ENCODE measurements around the gene NUAK2.
"Not testable (repeated sequence)": the region's sequence is repeated elsewhere in the genome, so short reads cannot be mapped to it uniquely, and the experiment has no call there.

The NUAK2 gene

DNA sequence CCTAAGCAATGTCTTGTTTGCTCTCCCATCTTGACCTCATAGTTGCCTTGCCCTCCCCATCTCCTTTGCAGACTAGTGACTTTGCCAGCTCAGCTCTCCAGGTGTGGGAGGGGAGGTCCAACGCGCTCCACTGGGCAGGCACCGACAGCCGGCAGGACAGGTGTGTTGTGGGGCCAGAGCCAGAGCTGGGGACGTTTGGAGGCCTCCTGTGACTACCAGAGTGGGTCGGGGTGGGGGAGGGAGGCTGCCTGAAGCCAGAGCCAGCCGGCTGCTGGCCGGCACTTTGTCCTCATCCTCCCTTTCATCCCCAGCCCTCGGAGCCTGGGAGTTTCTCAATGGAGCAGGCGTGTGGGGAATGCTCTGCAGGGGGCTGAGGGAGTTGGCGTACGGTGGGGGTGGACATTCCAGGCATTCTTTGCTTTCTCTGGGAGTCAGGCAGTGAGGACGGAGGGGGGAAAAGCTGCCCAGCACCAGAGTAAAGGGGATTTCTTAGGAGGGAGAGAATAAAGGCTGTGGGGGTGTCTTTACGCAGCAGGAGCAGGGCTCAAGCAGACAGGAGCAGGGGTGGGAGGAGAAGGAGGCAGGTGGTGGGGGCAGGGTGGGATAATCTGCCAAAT, 20.2 kb downstream of the NUAK2 start:
- peak in 3 of 10 donors; percentile 21 to 85 (median 72) for DNase-seq

DNA sequence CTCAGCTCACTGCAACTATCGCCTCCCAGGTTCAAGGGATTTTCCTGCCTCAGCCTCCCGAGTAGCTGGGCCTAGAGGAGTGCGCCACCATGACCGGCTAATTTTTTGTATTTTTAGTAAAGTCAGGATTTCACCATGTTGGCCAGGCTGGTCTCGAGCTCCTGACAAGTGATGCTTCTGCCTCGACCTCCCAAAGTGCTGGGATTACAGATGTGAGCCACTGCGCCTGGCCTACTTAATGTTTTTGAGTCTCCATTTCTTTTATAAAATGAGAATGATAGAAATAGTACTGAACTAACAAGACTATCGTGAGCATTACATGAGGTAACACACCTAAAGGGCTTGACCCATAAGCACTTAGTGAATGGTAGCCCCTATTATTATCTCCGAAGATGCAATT, 21.4 kb downstream of the NUAK2 start:
- intact Hi-C loops (cut with DNase I), result no loop called here
- DNase-seq, result no peak

More for the DNA sequence above, 20.2 kb downstream of the NUAK2 start:
- intact Hi-C loops (cut with DNase I), result no loop called here

DNA sequence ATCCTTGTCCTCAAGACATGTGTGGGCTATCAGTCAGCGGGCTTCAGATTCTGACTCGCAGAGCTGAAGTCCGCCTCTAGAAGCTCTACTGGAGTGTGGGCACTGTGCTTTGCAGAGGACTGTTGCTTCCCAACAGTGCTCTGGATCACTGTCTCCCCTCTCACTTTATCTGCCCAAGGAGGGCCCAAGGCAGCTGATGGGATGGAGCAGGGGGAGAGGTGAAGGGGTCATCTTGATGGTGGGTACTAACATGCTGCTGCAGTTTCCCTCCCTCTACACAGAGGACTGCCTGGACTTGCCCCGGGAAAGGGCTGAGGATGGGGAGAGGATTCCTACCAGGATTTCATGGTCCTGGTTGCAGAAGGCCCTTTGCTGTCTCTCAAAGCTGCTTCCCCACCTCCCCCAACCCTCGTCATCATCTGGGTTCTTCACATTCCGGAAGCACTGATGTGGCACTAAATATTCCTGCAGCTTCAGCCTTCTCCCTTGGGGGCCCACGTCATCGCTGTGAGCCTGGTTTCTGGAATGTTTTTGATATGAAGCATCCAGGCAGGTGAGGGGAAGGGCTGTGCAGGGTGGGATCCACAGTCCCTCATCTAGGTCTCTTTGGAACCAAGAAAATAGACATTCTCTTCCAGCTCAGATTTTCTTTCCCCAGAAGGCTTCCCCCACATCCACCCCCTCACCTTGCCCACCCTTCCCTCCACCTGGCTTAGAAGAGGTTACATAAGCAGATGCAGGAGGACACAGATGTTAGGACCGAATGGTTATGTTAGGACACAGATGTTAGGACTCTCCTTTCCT, 23.2 kb downstream of the NUAK2 start:
- intact Hi-C loops (cut with DNase I), result no loop called here
- no peak for DNase-seq

DNA sequence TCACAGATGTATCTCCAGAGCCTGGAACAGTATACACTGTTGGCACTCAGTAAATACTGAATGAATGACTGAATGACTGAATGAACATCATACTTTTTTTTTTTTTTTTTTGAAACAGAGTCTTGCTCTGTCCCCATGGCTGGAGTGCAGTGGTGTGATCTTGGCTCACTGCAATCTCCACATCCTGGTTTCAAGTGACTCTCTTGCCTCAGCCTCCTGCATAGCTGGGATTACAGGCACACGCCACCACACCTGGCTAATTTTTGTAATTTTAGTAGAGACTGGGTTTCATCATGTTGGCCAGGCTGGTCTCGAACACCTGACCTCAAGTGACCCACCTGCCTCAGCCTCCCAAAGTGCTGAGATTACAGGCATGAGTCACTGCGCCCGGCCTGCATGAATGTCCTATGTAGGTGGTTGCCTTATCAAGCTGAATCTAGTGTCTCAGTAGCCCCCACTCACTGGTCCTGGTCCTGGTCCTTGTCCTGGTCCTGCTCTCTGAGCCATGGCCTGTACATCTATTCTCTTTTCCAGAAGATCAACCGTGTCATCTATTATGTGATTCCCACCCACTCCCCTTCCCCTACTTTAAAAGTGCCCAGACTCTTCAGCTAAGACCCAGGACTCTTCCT, 23.9 kb downstream of the NUAK2 start:
- DNase-seq; intact Hi-C loops (cut with DNase I): not testable (repeated sequence)

DNA sequence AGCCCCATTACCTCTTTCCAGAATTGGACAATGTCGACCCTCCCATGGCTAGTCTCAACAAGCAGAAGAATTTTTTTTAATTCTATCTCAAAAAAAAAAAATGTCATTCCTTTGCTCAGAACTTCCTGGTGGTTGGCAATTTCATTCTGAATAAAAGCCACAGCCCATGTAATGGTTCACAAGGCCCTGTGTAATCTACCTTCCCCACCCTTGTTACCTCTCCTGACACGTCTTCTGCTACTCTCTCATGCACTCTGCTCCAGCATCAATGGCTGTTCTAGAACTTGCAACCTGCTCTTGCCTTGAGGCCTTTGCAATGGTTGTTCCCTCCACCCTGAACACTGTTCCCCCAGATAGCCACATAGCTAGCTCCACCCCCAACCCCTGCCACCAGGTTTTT, 25.4 kb downstream of the NUAK2 start:
- no peak for DNase-seq
- intact Hi-C loops (cut with DNase I), result no loop called here

DNA sequence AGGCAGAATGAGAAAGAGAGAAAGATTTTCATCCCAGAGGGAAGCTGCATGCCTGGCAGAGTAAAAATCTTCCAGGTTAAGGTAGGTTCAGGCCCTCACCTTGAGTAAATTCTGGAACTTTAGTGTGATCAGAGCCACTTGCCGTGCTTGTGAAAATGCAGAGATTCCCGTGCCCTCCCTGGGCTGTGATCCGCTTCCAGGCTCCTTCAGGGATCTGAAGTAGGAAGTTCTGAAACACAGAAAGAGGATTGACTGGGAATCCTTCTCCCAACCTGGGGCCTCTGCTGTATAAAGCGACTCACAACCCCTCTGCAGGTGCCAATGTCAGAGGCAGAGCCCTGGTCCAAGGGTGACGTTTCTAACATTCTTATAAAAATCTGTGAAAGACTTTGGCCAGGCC, 26.6 kb downstream of the NUAK2 start:
- intact Hi-C loops (cut with DNase I), result no loop called here
- DNase-seq, result no peak

DNA sequence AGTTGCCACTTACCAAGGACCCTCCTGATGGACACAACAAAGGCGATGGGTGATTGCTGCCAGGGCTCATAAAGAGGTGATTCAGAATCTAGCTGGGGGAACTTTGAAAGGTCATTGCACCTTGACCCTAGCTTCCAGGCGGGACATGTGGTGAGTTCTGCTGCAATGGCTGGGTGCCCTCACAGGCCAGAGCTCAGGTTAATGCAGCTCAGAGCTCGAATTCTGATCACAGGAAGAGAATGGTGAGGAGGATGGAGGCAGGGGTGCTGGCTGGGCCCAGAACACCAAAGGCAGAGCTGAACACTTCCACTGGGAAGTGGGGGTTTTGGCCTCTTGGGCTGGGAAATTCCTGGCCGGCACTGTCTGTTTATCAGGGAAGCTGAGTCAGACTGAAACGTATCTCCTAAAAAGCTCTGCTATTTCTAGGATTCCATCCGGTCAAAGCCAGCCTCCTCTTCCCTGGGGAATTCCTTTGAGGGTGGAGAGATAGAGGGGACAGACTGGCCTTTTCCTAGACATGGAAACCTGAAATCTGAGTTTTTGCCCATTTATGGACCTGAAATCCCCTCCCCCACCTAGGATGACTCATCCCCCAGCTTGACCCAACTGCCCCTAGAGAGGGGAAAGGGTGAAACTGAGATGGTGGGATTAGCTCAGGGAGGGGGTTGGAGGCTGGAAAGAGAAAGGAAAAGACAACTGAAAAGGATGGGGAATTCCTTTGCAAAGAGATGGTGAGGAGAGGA, 27.2 kb downstream of the NUAK2 start:
- intact Hi-C loops (cut with DNase I), result no loop called here
- no peak for DNase-seq

DNA sequence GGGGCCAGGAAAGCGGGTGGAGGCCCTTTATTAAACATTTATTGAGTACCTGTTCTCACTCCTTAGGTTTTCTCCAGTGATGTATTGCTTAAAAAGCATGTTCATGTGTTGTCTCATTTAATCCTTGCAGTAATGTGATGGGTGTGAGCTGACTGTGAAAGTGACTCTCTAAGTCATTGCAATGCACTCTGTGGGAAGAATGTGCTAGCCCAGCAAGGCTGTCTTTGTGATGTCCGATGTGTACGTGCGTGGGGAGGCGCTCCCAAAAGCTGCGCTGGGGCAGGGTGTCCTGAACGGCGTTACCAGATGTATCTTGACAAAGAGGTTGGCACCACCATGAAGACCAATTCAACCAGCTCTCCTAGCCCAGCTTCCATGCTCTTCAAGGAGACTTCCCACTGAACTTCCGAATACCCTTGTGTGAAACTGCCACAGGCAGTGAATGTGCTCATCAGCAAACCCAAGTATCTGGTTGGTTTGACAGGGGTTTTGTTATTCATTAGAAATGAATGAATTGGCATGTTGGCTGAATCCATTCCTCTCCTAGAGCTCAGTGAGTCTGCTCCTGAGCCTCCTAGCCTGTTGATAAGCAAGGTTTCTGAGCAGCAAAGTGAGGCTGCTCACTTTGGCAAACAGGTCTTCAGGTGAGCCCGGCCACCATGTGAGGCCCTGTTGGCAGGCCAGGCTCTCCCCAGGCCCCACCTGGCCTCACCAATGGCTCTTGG, 28.0 kb downstream of the NUAK2 start:
- no peak for DNase-seq
- intact Hi-C loops (cut with DNase I), result no loop called here

DNA sequence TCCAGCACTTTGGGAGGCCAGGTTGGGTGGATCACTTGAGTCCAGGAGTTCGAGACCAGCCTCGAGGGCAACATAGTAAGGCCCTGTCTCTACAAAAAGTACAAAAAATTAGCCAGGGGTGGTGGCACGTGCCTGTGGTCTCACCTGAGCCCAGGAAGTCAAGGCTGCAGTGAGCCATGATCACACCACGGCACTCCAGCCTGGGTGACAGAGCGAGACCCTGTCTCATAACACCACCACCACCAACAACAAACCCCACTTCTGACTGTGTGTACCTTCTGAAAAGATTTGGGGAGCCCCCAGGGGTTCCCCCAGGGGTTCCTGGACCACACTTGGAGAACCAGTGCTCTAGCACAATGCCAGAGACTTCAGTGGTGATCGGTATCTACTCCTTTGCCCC, 29.9 kb downstream of the NUAK2 start:
- intact Hi-C loops (cut with DNase I), result no loop called here
- DNase-seq, result no peak

DNA sequence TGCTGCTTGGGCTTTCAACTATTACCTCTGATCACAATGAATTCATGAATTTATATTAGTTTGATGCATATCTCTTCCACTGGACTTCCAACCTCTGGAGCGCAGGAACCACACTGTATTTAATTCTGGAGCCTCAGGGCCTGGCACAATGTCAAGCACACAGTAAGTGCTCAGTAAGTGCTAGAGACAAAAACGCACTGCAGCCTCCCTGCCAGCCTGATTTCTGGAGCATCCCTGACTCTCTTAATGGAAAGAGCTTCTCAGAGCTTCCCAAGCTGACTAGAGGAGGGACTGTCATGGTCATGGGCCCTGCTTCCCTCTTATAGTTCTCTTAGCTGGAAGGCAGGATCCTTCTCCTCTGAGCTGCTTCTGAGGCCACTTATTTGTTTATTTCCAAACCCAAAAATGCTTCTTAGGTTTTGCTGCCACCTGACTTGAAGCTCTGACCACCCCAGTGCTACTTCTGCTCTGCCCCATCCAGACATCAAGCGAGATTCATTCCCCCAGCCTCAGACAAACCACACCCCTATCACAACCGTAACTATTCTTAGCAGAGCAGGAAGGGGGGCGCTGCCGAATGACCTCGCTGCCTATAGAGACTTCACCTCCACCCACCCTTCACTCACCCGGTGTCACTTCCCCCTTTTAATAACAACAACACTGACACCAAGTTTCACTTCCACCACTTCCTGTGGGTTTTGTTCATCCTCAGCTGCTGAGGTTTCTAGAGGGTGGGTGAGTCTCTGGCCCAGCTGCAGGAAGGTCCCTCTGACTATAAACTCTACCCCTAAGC, 33.6 kb downstream of the NUAK2 start:
- peak in 1 of 10 donors; percentile 59 for DNase-seq

DNA sequence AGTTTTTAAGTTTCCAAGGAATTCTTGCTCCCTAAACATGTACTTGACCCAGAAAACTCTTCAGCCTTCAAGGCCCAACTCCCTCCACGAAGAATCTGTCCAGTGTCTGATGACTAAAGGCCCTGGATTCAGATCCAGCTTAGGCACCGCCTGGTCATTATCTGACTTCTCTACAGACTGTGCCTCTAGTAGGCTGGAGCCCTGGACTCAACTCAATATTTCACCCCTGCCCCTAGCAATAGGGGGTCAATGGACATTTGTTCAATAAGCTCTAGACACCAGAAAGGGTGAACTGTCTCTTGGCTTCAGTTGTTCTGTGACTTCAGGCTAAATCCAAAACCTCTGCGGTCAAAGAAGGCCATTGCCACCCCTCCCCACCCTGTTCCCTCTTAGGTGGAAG, 34.5 kb downstream of the NUAK2 start:
- DNase-seq, result no peak
- intact Hi-C loops (cut with DNase I), result no loop called here

More for the DNA sequence above, 33.6 kb downstream of the NUAK2 start:
- intact Hi-C loops (cut with DNase I), result no loop called here

DNA sequence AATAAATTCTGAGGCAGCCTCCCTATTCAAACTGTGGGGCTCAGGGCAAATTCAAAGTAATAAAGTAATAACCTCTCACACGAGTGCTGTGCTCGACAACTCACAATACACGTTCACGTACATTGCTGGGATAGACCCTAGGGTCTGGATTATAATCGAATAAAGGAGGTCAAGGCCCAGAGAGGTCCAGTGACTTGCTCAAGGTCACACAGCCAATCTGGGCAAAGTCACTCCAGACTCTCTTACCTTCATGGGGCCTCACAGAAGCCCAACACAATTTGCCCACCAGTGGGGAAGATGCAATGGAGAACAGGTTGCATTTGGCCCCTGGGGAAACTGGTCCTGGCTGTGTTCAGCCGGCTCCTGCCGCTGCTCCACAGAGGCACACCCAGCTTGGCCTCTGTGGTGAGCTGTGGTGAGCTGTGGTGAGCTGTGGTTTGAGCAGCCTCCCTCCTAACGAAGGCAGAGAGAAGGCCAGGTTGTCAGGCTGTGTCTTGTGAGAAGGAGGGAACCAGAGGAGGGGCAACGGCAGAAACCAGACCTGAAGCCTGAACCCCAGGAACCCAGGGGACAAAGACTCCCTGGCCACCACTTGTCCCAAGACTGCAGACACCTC, 35.1 kb downstream of the NUAK2 start:
- intact Hi-C loops (cut with DNase I), result no loop called here
- DNase-seq, result peak in 1 of 10 donors; percentile 6

DNA sequence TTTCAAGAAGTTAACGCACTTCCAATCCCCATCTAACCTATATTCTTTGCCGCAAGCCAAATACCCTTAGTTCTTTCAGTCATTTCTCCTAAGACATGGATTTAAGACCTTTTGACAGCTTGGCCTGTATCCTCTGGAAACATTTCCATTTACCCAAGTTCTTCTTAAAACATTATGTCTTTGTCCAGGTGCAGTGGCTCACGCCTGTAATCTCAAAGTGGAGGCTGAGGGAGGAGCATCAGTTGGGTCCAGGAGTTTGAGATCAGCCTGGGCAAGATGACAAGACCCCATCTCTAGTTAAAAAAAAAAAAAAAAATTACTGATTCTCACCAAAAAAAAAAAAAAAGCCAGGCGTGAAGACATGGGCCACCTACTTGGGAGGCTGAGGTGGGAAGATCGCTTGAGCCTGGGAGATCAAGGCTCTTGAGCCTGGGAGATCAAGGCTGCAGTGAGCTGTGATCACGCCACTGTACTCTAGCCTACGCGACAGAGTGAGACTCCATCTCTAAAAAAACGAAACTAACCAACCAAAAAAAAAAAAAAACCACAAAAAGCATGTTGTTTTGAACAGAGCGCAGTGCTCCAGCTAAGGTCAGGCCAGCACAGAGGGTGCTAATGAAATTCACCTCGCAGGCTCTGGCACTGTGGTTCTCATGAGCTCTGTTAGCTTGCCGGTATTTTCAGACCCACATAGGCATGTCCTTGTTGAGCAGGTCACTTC, 36.0 kb downstream of the NUAK2 start:
- no peak for DNase-seq
- intact Hi-C loops (cut with DNase I), result no loop called here

DNA sequence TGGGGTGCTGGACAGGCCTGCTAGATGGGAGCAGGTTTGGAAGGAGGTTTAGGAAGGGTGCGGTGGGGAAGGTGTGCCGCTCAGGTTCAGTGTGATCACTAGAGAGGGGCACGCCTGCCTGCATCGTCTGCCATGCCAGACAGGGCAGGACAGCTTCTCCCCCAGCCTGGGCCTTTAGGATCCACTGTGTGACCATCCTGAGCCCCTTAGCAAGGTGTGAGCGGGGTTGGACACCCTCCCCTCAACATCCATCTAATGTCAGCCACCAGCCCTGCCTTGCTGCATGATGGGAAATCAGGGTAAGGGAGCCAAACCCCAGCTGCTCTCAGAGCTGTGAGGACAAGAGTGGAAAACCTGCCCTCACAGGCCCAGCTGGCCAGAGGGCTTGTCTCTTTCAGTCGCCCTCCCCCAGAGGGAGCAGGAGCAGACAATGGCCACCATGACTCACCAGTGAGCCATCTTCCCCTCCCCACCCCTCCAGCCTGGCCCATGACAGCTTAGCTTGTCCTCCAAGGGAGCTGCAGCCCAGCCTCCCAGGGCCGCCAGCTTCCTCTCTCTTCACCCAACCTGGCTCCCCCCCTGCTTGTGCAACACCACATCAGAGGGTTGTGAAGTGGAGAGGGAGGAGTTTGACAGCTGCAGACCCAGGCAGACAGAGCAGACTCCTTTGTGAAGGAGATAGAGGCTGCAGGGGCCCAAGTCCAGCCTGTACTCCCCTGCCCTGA, 37.0 kb downstream of the NUAK2 start:
- intact Hi-C loops (cut with DNase I), result no loop called here
- DNase-seq, result peak; percentile 70 to 98 (median 87)

DNA sequence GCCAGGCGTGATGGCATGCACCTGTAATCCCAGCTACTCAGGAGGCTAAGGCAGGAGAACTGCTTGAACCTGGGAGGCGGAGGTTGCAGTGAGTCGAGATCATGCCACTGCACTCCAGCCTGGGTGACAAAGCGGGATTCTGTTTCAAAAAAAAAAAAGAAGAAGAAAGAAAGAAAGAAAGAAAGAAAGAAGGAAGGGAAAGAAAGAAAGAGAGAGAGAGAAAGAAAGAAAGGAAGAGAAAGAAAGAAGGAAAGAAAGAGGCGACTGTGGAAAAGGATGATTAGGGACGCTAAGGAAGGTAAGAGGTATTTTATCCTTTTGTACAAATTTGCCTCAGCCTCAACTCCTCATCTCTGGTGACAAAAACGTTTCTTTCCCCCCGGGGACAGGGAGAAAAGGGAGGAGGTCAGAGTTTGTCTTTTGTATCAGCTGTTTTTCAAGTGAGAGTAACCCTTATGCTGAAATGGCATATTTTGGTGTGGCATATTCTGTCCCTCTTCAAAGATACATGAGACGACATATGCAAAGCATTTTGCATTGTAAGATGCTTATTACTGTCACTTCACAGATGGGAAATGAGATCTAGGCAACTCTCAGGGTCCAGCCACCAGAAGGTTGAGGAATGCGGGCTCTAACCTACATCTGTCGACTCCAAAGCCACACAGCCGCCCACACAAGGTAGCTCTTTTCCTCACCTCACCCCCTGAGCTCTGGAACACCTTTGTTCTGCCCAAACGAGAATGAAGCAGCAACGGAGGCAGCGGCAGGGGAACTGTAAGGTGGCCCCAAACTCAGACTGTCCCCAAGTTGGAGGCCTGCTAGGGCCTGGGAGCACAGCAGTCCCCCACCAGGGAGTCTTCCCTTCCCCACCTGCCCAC, 38.0 kb downstream of the NUAK2 start:
- DNase-seq, result no peak
- intact Hi-C loops (cut with DNase I), result no loop called here

DNA sequence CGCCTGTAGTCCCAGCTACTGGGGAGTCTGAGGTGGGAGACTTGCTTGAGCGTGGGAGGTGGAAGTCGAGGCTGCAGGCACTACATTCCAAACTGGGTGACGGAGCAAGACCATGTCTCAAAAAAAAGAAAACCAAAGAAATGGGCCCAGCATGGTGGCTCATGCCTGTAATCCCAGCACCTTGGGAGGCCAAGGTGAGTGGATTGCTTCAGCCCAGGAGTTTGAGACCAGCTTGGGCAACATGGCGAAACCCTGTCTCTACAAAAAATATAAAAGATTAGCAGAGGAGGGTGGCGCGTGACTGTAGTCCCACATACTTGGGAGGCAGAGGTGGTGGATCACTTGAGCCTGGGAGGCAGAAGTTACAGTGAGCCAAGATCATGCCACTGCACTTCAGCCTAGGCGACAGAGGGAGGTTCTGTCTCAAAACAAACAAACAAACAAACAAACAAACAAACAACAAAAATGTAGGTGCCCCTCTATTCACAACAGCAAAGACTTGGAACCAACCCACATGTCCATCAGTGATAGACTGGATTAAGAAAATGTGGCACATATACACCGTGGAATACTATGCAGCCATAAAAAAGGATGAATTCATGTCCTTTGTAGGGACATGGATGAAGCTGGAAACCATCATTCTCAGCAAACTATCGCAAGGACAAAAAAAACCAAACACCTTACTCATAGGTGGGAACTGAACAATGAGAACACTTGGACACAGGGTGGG, 40.7 kb downstream of the NUAK2 start:
- intact Hi-C loops (cut with DNase I); DNase-seq: not testable (repeated sequence)

Measured in posterior cingulate gyrus (tissue), 11 donors.